ENCODE results near the gene CDH4.
"Not testable (repeated sequence)": the region's sequence is repeated elsewhere in the genome, so short reads cannot be mapped to it uniquely, and the experiment has no call there.

CDH4 gene

DNA sequence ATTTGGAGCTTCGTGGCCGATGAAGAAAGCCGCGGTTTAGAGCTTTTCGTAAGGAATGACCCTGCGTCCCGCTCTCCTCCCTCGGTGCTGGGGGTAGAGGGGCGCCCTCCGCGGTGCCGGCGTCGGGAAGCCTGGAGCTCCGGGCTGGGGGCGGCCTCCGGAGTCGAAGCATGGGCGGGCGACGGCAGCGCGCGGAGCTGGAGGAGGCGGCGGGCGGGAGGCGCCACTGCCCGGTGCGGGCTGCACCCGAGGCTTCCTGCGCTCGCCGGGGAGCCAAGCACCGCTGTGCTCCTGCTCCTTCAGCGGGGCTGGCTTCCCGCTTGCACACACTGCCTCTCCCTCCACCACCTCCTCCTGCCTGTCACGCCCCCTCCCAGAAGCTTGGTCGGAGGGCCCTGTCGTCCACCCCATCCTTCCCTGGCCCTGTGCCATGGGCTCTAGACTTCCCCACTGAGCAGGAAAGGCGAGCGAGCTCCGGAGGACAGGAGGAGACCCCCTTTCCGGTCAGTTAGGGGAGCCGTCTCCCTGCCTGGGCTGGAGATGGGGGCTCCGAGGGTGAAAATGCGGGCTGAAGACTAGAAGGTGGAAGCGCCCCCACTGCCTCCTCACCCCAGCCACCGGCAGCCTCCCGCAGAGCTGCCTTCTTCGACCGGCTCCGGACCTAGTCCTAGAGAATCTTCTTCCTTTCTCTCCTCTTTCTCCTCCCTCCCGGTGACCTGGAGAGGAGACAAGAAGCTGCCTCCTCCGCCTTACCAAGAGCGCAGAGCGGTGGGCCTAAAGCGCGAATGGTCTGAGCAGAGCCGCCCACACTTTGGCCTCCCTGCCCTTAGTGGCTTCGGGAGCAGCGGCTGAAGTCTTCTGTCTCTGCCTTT is 1.8 kb downstream of the CDH4 start:
- no peak for DNase-seq

DNA sequence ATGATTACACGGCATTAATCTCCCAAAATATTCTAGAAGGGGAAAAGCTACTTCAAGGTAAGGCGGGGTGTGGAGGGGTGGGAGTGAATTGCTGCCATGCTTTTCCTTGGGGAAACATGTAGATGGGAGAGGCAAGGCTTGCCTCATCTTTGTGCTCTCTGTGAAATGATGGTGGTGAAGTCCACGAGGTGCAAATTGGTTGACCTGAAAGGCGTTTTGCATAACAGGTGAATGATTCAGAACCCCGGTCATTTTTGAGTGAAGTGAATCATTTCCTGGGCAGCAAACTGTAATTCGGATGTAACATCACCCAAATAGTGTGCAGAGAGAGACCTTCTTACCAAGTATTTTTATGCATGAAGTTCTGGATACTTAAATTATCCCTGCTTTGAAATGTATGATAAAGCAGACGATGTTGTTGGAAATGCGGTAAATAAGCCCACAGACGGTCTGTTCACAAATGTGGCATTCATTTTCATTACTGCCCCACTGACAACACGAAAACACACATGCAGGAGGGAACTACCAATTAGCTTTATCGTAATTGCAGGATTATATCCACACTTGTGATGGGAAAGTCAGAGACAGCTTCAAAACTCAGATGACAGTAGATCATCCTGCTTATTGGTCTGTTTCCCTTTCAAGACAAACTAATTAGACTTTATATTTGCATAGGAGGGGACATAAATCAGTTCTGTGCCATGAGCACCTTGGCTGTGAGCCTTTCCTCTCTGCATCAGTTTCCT is 3.0 kb downstream of the CDH4 start:
- DNase-seq: peak; percentile 41

DNA sequence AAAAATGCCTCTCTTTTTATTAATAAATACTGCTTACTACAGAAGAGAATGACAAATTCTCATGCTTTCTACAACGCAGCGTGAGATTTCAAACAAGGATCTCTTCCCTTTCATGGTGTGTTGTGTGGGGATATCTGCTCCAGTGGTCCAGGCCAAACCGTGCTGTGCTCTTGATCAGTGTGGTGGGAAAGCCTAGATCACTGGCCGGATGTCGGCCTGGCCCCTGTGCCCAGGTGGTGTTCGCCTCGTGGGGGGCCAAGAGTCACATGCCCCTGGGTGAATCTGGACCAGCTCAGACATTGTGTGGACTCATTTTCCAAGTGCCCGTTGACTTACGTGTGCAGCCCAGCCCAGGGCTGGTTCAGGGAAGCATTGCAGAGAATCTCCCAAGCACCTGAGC is 4.3 kb downstream of the CDH4 start:
- no peak for DNase-seq

DNA sequence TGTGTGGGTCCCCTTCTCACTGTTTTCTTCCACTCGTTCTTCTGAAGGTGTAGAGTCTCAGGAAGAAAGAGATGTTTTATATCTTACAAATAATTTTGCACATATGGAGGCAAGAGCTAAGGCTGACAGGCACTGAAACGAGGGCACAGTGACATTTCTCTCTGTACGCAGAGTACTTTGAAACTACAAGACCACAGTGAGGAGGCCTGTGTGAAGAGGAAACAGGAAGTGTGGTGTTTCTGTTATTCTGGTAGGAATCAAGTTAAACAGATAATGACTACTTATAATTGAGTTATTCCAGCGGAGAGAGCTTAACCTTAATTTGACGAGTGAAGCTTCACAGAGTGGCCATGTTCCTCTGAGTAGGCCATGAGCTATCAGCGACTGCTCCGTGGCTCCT is 4.8 kb downstream of the CDH4 start:
- DNase-seq: no peak

DNA sequence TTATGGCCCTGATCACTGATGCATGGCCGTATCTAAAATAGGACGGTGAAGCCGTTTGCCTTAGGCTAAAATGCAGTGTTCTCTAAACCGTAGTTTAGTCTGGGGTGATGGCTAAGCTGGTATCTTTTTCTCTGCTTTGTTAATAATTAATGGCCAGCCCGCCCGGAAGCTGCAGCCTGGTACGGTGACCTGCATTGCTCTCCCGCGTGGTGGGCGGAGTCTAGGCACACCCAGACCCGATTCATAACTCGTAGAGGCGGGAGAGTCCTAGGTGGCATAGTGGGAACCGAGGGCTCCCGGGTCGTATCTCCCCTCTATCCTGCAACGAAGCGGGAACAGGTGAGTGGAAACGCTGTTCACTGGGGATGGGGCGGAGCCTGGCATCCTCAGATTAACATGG is 5.5 kb downstream of the CDH4 start:
- DNase-seq: no peak

DNA sequence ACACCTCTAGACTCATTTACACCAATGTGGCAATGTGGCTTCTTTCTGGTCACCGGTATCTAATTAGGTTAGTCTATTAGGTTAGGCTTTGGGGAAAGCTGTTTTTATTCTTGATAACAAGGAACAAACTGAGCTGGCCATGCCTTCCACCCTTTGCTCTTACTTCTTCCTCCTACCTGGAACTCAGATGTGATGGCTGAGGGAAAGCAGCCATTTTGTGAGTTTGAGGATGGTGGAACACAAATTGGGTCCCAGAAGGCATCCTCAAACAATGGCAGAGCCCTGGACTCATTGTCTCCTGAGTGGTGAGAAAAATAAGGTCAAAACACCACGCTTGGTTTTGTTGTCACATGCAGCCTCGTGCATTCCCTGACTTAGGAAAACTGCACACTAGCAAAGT is 7.7 kb downstream of the CDH4 start:
- no peak for DNase-seq

DNA sequence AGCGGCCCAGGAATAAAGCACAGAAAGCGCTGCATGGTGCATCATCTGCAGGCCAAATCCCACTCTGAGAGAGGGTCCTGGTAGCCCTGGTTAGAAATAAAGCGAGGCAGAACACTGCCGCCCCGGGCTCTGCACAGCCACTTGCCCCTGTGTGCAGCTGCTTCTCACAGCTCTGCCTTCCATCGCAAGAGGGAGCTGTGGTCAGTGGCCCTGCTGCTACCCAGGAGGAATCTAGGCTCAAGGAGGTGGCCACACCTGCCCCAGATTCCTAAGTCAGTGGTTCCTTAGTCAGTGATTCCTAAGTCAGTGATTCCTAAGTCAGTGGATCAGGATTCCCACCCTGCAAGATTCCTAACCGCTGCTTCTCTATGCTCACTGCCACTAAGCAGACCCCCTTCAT is 8.8 kb downstream of the CDH4 start:
- DNase-seq: no peak

DNA sequence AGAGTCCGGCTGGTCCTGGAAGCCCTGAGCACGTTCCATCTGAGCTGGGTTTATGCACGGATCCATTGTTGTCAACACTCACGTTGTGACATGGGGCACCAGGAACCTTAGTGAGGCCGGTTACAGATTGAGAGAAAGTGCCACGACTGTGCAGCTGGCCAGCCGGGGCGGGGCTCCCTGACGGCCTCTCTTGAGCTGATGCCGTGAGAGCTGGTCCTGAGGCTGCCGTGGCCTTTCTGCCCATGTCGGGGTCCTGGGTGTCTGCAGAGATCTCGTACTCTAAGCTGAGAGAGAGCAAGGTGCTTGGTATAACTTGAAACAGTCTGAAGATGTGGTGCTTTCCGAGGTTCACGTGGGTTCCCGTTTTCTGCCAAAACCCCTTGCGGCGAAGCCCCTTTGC is 10.0 kb downstream of the CDH4 start:
- DNase-seq: no peak

DNA sequence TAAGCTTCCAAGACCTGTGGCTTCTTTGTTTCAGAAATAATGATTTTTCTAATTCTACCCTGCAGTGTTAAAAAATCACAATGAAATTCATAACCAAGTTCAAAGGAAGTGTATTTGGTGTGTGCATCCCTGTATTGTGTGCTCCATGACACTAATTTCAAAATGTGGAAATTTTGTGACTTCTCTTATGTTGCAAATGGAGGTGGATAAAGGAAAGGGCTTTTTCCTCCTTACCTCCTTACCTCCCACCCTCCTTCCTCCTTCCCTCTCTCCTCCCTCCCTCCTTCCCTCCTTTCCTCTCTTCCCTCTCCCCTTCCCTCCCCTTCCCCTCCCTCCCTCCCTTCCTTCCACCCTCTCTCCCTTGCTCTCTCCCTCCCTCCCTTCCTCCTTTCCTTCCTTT is 10.5 kb downstream of the CDH4 start:
- DNase-seq: no peak

DNA sequence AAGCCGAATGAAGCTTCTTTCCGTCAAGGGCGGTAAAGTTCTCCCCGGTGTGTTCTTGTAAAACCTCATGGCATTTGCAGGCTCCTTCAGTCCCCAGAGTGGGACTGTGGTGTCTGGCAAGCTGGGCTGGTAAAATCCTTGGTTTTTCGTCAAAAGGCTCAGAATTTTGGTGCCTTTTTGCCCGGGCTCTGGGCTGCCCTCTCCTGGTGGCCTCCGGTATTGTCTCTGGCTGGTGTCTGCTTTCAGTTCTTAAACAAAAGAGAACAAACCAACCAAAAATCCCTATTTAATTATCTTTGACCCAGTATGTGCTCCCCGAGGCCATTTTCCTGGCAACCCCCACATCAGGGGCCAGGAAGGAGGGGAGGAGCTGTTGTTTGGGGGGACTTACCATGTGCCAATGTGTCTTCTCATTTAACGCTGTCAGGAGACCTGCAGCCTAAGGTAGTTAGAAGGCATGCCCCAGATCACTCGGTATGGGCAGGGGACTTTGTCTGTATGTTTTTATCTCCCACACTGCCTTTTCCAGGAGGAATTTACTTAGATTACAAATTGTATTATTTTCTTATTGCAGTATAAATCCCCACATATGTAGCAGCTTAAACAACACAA is 11.1 kb downstream of the CDH4 start:
- DNase-seq: no peak

DNA sequence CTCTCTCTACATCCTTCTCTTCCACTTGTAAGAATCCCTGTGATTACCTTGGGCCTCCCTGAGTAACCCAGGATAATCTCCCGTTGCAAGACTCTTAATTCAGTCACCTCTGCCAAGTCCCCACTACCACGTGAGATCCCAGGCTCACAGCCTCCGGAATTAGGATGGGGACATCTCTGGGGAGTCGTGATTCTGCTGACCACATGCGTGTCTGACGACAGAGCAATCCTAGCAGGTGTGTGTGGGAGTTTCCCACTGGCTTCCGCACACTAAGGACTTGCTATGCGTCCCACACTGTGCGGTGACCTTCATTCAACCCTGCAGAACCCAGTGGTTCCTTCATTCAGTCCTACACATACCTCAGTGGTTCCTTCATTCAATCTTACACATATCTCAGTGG is 11.9 kb downstream of the CDH4 start:
- DNase-seq: no peak

DNA sequence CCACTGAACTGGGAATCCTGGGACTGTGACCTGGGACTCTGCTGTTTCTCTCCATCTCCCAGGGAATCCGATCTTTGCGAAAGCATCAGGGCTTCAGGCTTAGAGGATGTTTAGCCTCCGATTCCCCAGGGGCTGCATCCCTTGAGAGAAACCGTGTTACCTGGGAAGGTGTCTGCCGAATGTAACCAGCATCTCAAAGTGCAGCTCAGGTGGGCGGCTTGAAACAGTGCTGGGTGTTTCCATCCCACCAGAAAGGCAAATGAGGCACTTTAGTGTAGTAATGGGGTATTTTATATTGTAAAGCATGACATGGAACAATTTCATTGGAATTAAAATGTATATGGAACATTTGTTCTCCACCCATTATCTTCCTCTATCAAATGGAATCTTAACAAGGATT is 15.2 kb downstream of the CDH4 start:
- DNase-seq: no peak

DNA sequence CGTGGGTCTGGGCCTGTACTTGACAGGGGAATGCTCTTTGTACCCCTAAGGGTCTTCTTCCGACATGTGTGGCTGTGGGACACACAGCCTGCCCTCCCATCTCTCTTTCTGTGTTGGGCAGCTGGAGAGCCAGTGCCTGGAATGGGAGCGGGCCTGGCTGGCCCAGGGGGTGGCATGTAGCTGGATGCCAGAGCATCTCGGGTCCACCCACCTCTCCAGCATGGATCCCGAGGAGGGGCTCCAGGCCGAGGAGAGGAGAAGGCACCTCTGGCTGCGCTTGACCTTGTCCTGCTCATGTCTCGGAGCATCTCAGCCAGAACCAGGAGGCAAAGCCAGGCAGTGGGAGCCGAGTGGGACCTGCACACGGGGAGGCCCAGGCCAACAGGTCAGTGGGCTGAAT is 16.0 kb downstream of the CDH4 start:
- DNase-seq: no peak

DNA sequence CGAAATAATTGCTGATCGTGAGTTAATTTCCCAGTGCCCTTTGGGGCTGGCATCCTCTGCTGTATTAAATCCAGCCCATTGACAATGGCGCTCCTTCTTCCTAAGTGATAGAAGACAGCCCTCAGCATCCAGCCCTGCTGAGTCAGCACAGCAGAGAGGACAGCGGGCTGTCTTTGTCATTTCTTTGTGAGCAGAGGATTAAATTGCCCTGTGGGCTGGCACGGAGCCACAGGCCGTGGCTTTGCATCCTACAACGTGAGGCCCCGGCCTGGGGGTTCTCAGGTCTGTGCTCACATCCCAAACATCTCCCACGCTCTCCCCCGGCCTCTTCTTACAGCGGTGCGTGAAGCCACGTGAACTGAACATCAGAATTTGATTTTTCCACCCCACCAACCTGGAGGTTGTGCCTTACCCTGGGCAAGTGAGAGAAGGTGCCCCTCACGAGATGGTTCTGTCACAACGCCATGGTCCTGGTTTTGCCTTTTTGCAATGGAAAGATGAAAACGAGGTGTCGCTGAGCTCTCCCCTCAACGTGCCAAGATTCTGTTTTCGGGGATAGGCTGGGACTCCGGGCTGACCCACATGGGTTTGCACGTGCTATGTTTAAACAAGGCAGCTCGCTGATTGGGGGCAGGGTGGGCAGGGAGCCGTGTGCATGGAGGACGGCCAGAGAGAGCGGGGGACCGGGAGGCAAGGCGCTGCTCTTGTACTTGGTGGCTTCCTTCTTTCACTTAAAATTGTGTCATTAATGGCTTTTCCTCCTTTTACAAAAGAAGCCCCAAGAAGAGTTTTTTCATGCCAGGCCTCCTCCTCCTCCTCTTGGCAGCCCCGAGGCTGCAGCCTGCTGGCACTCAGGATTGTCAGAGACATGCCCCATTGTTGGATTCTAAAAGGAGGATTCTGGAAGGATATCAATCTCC is 19.5 kb downstream of the CDH4 start:
- DNase-seq: no peak

DNA sequence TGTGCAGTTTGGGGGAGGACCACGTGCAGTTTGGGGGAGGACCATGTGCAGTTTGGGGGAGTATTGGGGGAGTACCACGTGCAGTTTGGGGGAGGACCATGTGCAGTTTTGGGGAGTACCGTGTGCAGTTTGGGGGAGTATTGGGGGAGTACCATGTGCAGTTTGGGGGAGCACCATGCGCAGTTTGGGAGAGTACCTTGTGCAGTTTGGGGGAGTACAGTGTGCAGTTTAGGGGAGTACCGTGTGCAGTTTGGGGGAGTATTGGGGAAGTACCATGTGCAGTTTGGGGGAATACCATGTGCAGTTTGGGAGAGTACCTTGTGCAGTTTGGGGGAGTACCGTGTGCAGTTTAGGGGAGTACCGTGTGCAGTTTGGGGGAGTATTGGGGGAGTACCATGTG is 21.0 kb downstream of the CDH4 start:
- DNase-seq: not testable (repeated sequence)

DNA sequence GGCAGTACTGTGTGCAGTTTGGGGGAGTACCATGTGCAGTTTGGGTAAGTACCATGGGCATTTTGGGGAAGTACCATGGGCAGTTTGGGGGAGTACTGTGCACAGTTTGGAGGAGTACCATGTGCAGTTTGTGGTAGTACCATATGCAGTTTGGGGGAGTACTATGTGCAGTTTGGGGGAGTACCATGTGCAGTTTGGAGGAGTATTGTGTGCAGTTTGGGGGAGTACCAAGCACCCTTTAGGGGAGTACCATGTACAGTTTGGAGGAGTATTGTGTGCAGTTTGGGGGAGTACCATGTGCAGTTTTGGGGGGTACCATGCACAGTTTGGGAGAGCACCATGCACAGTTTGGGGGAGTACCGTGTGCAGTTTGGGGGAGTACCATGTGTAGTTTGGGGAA is 21.6 kb downstream of the CDH4 start:
- not testable (repeated sequence) for DNase-seq

DNA sequence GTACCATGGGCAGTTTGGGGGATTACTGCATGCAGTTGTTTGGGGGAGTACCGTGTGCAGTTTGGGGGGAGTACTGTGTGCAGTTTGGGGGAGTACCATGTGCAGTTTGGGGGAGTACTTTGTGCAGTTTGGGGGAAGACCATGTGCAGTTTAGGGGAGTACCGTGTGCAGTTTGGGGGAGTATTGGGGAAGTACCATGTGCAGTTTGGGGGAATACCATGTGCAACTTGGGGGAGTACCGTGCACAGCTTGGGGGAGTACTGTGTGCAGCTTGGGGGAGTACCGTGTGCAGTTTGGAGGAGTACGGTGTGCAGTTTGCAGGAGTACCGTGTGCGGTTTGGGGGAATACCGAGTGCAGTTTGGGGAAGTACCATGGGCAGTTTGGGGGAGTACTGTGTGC is 22.3 kb downstream of the CDH4 start:
- DNase-seq: no peak

DNA sequence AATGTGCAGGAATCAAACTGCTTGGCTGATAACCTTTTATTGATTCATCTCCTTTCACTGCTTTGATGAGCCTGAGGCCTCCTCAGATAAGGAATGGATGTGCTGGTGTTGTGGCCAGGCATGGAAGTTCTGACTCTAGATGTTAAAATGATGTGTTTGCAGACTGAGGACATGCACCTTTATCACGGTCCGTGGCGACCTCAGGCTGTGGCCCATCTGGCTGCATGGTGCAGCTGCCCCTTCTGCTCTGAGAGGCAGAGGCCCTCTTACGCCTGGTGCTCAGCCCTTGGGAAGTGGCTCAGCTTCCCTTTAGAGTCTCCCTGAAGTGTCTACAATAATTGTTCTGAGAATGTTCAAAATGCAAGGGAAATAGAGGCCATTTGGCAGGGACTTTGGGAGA is 26.2 kb downstream of the CDH4 start:
- DNase-seq: no peak

DNA sequence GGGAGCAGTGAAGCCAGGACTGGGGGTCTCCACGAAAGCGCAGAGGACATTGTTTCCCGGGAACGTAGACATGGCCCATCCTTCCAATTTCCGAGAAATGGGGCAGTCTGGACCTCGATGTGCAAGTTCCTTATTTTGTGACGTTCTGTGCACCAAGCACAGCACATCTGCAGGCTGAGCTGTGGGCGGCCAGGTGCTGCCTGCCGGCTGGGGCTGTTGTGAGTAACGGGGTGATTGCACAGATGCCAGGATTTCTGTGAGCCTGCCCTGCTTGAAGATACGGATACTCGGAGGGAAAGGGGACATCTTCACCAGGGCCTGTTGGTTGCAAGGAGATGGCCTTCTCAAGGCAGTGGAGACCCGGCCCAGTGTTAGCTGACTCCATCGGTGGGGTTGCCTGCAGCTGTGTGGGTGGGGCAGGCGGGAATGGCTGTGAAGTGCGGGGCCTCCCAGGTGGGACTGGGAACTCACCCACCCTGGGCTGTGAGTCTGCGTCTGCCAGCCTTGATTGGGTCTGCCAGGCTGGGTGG is 27.6 kb downstream of the CDH4 start:
- no peak for DNase-seq

DNA sequence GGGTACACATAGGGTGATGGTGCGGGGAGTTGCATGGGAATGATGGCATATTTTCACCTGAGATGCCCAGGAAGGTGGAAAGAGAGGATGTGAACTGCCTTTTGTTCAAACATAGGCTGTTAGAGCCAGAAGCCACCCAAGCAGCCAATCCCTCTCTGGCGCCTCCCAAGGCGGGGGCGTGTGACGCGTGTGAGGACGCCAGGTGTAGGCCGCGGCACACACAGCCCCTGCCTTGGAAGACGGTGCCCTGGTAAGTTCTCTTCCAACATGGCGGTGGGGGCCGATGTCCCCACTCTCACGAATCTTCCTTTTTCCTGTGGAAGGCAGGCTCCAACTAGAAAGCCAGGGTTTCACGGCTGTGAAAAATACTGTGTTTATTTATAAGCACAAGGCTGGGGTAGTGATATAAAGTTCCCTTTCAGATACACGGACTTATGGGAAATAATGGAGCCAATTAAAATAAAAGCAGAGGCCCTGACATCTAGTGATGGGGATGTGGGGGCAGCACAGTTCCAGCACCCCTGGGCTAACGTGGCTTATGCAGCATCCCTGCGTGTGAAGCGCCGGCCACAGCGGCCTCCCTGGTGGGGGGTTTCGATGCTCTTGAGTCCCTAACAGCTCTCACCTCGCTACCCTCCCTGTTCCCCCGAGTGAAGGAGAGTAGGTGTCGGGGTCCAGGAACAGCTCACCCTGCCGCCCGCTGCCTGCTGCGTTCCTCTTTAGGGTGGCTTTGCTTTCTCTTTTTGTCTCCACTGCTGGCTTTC is 28.3 kb downstream of the CDH4 start:
- no peak for DNase-seq

DNA sequence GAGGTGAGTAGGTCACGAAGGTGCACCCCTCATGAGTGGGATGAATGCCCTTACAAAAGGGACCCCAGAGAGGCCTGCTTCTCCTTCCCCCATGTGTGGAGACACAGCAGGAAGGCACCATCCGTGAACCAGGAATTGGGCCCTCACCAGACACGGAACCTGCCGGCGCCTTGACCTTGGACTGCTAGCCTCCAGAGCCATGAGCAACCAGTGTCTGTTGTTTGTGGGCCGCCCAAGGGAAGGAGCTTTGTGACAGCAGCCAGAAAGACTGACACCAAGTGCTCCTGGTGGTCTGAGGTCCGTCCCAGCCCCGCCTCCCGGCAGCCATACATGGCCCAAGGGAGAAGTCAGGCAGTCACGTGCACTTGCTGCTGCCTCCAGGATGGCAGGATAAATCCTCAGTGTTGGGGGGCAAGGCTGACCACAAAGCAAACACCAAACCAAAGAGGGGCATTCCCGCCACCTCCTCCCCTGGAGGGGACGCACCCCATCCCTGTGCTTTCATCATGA is 29.3 kb downstream of the CDH4 start:
- DNase-seq: no peak

DNA sequence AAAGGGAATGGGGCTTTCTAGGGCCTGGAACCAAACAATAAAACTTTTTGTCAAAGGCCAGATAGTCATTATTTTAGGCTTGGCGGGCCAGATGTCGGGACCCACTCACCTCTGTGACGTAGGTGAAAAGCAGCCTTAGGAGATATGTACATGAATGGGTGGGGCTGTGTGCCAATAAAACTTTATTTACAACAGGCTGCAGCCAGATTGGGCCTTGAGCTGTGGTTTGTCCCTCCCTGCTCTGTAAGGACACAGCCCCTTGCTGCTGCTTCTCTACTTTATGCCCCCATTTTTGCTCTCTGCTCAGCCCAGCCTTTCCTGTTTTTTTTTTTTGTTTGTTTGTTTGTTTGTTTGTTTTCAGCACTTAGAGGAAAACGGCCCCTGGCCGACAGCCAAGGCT is 32.7 kb downstream of the CDH4 start:
- no peak for DNase-seq

Measured in fibroblast of skin of right quadriceps (primary cell).